Measurements from ENCODE around the gene SPSB1.
A peak's percentile ranks its signal among the peaks of the same experiment; 100 is the strongest.

Gene SPSB1

DNA sequence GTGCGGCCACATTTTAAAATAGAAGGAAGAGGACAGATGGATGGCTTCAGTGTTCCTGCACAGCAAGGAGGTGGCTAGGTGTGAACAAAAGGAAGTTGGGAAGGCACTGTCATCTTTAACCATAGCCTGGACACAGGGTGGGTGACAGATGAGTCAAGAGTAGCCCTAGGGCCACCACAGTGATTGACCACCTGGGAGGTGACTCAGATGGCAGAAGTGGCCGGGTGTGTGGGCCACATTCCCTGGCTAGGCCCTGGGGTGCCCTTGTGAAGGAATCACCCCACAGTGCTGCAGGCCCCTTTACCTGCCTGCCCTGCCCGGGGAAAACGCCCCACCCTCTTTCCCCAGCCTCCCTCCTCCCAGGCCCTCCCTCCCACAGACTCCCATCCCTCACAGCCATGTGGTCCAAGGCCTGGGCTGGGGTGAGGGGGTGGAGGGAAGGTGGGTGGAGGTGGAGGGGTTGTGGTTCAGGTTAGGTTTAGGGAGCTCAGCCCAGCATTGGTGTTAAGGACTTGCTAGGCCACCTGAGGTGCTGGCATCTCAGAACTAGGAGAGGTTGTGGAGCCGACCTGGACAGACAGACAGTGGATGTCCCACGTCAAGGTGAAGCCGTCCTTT lies 59.1 kb downstream of the SPSB1 start:
- no peak overlapping the region for H3K27ac Mint-ChIP-seq
- peaks cover 3 to 10% of the 10 kb centered on the region in 2 donors for H3K36me3 Mint-ChIP-seq
- no peak for ATAC-seq (replicated peaks)
- DNase-seq, result no peak
- H3K9me3 Mint-ChIP-seq, result peaks cover 0 to 3% of the 10 kb centered on the region in 2 donors
- H3K4me1 Mint-ChIP-seq, result peaks cover 0 to 6% of the 10 kb centered on the region in 2 donors
- no peak overlapping the region for H3K4me3 Mint-ChIP-seq
- no peaks in the 10 kb centered on the region for H3K27me3 Mint-ChIP-seq

GRCh38 chr1:9352377-9353134 lies 59.9 kb downstream of the SPSB1 start:
- Mint-ChIP-seq H3K9me3 (peaks cover 0 to 3% of the 10 kb centered on the region in 2 donors), H3K4me3 (no peak overlapping the region)
- no peak for ATAC-seq (replicated peaks)

GRCh38 chr1:9355503-9355902 lies 62.8 kb downstream of the SPSB1 start:
- H3K27ac Mint-ChIP-seq, result no peak overlapping the region
- H3K9me3 Mint-ChIP-seq, result peaks cover 0 to 3% of the 10 kb centered on the region in 2 donors
- H3K36me3 Mint-ChIP-seq, result peaks cover 10 to 18% of the 10 kb centered on the region in 2 donors
- H3K4me3 Mint-ChIP-seq, result no peak overlapping the region
- no peaks in the 10 kb centered on the region for H3K27me3 Mint-ChIP-seq
- DNase-seq (no peak), ATAC-seq (replicated peaks) (no peak)
- H3K4me1 Mint-ChIP-seq, result peaks cover 0 to 7% of the 10 kb centered on the region in 2 donors

More at GRCh38 chr1:9352377-9353134, 59.9 kb downstream of the SPSB1 start:
- H3K27me3 Mint-ChIP-seq, result no peaks in the 10 kb centered on the region
- no peak for DNase-seq
- H3K4me1 Mint-ChIP-seq, result peaks cover 0 to 6% of the 10 kb centered on the region in 2 donors
- peaks cover 7 to 15% of the 10 kb centered on the region in 2 donors for H3K36me3 Mint-ChIP-seq
- no peak overlapping the region for H3K27ac Mint-ChIP-seq

DNA sequence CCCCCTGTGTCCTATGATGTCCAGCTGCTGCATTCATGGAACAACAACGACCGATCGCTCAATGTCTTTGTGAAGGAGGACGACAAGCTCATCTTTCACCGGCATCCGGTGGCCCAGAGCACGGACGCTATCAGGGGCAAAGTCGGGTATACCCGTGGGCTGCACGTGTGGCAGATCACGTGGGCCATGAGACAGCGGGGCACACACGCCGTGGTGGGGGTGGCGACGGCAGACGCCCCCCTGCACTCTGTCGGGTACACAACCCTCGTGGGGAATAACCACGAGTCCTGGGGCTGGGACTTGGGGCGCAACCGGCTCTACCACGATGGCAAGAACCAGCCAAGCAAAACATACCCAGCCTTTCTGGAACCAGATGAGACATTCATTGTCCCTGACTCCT lies 63.3 kb downstream of the SPSB1 start:
- no peak overlapping the region for H3K4me3 Mint-ChIP-seq
- peaks cover 10 to 18% of the 10 kb centered on the region in 2 donors for H3K36me3 Mint-ChIP-seq
- ATAC-seq (replicated peaks), result no peak
- peaks cover 0 to 3% of the 10 kb centered on the region in 2 donors for H3K9me3 Mint-ChIP-seq
- H3K27me3 Mint-ChIP-seq, result no peaks in the 10 kb centered on the region
- H3K27ac Mint-ChIP-seq, result no peak overlapping the region
- H3K4me1 Mint-ChIP-seq, result peaks cover 0 to 7% of the 10 kb centered on the region in 2 donors
- no peak for DNase-seq

- peaks cover 7 to 8% of the 10 kb centered on the region in 2 donors for H3K4me1 Mint-ChIP-seq
- peaks cover 0 to 3% of the 10 kb centered on the region in 2 donors for H3K9me3 Mint-ChIP-seq
- no peak for ATAC-seq (replicated peaks)
- no peaks in the 10 kb centered on the region for H3K27me3 Mint-ChIP-seq
- H3K36me3 Mint-ChIP-seq, result peaks cover 10 to 18% of the 10 kb centered on the region in 2 donors
- H3K27ac Mint-ChIP-seq, result no peak overlapping the region
- no peak overlapping the region for H3K4me3 Mint-ChIP-seq
- no peak for DNase-seq
These were observed 64.3 kb downstream of the SPSB1 start for GRCh38 chr1:9356829-9357466.

GRCh38 chr1:9357958-9358357 lies 65.3 kb downstream of the SPSB1 start:
- ATAC-seq (replicated peaks) (no peak), DNase-seq (no peak)
- H3K4me1 Mint-ChIP-seq, result peaks cover 17% of the 10 kb centered on the region in 2 donors
- H3K27ac Mint-ChIP-seq, result no peak overlapping the region
- H3K27me3 Mint-ChIP-seq, result no peaks in the 10 kb centered on the region
- H3K9me3 Mint-ChIP-seq, result peaks cover 0 to 3% of the 10 kb centered on the region in 2 donors
- no peak overlapping the region for H3K4me3 Mint-ChIP-seq
- peaks cover 10 to 18% of the 10 kb centered on the region in 2 donors for H3K36me3 Mint-ChIP-seq

- Mint-ChIP-seq H3K4me1 (peaks cover 22% of the 10 kb centered on the region in 2 donors), H3K4me3 (no peak overlapping the region), H3K36me3 (peaks cover 10 to 18% of the 10 kb centered on the region in 2 donors), H3K9me3 (peaks cover 0 to 3% of the 10 kb centered on the region in 2 donors), H3K27ac (no peak overlapping the region), H3K27me3 (no peaks in the 10 kb centered on the region)
- ATAC-seq (replicated peaks) (no peak), DNase-seq (no peak)
These were observed 67.8 kb downstream of the SPSB1 start for GRCh38 chr1:9360371-9361064.

GRCh38 chr1:9361630-9362260 lies 69.1 kb downstream of the SPSB1 start:
- ATAC-seq (replicated peaks) (no peak), DNase-seq (no peak)
- H3K4me3 Mint-ChIP-seq, result peak overlapping the region in 1 of 2 donors; percentile 78
- peak overlapping the region; percentile 81 for H3K27ac Mint-ChIP-seq
- H3K9me3 Mint-ChIP-seq, result no peaks in the 10 kb centered on the region
- H3K27me3 Mint-ChIP-seq, result no peaks in the 10 kb centered on the region
- peaks cover 8% of the 10 kb centered on the region in 2 donors for H3K36me3 Mint-ChIP-seq
- peaks cover 22% of the 10 kb centered on the region in 2 donors for H3K4me1 Mint-ChIP-seq

DNA sequence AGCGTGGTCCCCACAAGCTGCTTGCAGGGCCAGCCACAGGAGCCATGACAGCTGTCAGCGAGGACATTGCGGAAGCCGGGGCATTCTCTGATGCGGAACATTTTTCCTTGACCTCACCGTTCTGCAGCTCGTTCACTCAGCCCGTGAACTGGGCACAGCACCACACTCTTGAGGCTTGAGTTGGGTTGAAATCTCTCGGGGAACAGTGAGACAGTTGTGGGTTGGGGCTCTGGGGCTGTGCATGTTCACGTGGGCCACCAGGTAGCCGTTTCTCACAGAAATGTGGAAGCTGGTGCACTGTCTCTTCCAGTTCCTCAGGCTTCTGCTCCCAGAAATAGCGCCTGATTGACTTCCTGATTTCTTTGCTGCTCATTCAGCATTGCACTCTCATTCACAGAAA lies 69.8 kb downstream of the SPSB1 start:
- peaks cover 4% of the 10 kb centered on the region in 2 donors for H3K36me3 Mint-ChIP-seq
- DNase-seq (peak; percentile 15), ATAC-seq (replicated peaks) (peak; percentile 79 to 85)
- H3K4me3 Mint-ChIP-seq, result peak overlapping the region; percentile 78 to 79
- no peaks in the 10 kb centered on the region for H3K27me3 Mint-ChIP-seq
- H3K4me1 Mint-ChIP-seq, result peaks cover 22% of the 10 kb centered on the region in 2 donors
- H3K9me3 Mint-ChIP-seq, result no peaks in the 10 kb centered on the region
- peak overlapping the region; percentile 81 for H3K27ac Mint-ChIP-seq

GRCh38 chr1:9363061-9363471 lies 70.4 kb downstream of the SPSB1 start:
- peaks cover 4 to 7% of the 10 kb centered on the region in 2 donors for H3K36me3 Mint-ChIP-seq
- no peaks in the 10 kb centered on the region for H3K9me3 Mint-ChIP-seq
- peak overlapping the region; percentile 74 for H3K27ac Mint-ChIP-seq
- H3K4me1 Mint-ChIP-seq, result peaks cover 22% of the 10 kb centered on the region in 2 donors
- H3K4me3 Mint-ChIP-seq, result no peak overlapping the region
- ATAC-seq (replicated peaks), result peak in 1 of 2 donors; percentile 19
- DNase-seq, result no peak
- no peaks in the 10 kb centered on the region for H3K27me3 Mint-ChIP-seq

DNA sequence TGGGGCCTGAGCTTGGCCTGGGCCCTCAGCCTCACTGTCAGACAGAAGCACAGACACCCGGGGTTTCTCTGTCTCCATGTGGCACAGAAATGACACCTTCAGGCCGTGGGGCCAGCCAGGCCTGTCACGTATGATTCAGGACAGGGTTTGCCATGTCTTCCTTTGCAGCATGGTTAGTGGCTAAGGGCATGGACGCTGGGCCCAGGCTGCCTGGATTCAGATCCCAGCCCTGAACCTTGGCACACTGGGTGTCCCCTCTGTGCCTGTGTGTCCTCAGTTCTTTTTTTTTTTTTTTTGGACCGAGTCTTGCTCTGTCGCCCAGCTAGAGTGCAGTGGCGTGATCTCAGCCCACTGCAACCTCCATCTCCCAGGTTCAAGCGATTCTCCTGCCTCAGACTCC lies 73.6 kb downstream of the SPSB1 start:
- Mint-ChIP-seq H3K27ac (no peak overlapping the region), H3K4me1 (peaks cover 22 to 31% of the 10 kb centered on the region in 2 donors), H3K36me3 (peaks cover 0 to 4% of the 10 kb centered on the region in 2 donors), H3K9me3 (no peaks in the 10 kb centered on the region), H3K4me3 (no peak overlapping the region), H3K27me3 (no peaks in the 10 kb centered on the region)
- ATAC-seq (replicated peaks), result no peak
- DNase-seq, result no peak

GRCh38 chr1:9366943-9367780 lies 74.5 kb downstream of the SPSB1 start:
- no peaks in the 10 kb centered on the region for H3K27me3 Mint-ChIP-seq
- H3K4me3 Mint-ChIP-seq, result no peak overlapping the region
- ATAC-seq (replicated peaks), result no peak
- no peak overlapping the region for H3K27ac Mint-ChIP-seq
- peaks cover 18 to 22% of the 10 kb centered on the region in 2 donors for H3K4me1 Mint-ChIP-seq
- H3K9me3 Mint-ChIP-seq, result no peaks in the 10 kb centered on the region
- no peak for DNase-seq
- peaks cover 0 to 4% of the 10 kb centered on the region in 2 donors for H3K36me3 Mint-ChIP-seq

GRCh38 chr1:9367806-9368205 lies 75.1 kb downstream of the SPSB1 start:
- no peaks in the 10 kb centered on the region for H3K27me3 Mint-ChIP-seq
- no peak overlapping the region for H3K27ac Mint-ChIP-seq
- H3K4me1 Mint-ChIP-seq, result peaks cover 11 to 16% of the 10 kb centered on the region in 2 donors
- H3K9me3 Mint-ChIP-seq, result no peaks in the 10 kb centered on the region
- no peak for DNase-seq
- ATAC-seq (replicated peaks), result no peak
- no peak overlapping the region for H3K4me3 Mint-ChIP-seq
- peaks cover 0 to 4% of the 10 kb centered on the region in 2 donors for H3K36me3 Mint-ChIP-seq
